Measurements from ENCODE around the gene ORC3. TPM values are rescaled to one million over a fixed set of nuclear protein-coding genes. Genes with fewer than 3 reads are reported as not detected.

The ORC3 gene
- total RNA-seq, 1 experiment from 2014 or later, result 25.5 TPM

GRCh38 chr6:87714093-87714842 is 124.3 kb downstream of the ORC3 start:
- peak; percentile 80 for DNase-seq (ENCODE audit: extremely low read depth, low read depth)

Other genes with a start within 250 kb of the ORC3 start
- 1.2 and 2.0 TPM in 2 replicates for gene C6orf163, start 245.3 kb upstream of the ORC3 start, total RNA-seq (2014; rRNA removed; shearing (Covaris generic))
- 0.26 and 0.40 TPM in 2 replicates for gene CFAP206, start 182.2 kb upstream of the ORC3 start, total RNA-seq (2014; rRNA removed; shearing (Covaris generic))
- gene SLC35A1, start 117.2 kb upstream of the ORC3 start, total RNA-seq (2014; rRNA removed; shearing (Covaris generic)), result 21.9 and 25.2 TPM in 2 replicates
- gene RARS2, start 148 bp upstream of the ORC3 start, total RNA-seq (2014; rRNA removed; shearing (Covaris generic)), result 18.4 and 21.0 TPM in 2 replicates
- gene AKIRIN2, start 112.1 kb downstream of the ORC3 start, total RNA-seq (2014; rRNA removed; shearing (Covaris generic)), result 28.2 and 30.8 TPM in 2 replicates